22Rv1 (cell line): ENCODE measurements around the gene CNTROB.

Source experiments
- H3K27ac ChIP-seq: fragments of 450-650 bp; 2 replicates; pipeline ENCODE4 v1.5.1; 2017
- ZFX ChIP-seq: fragments of 450-650 bp; IDR thresholded peaks from 2 replicates; pipeline ENCODE4 v1.6.1; 2017; ENCODE audit warnings: antibody characterized with exemption, borderline replicate concordance
- TF ChIP-seq, protein P1 (sequence below): fragments of 450-650 bp; IDR thresholded peaks from 2 replicates; pipeline ENCODE4 v1.5.1; 2017; ENCODE audit warnings: mild to moderate bottlenecking

CNTROB gene

DNA sequence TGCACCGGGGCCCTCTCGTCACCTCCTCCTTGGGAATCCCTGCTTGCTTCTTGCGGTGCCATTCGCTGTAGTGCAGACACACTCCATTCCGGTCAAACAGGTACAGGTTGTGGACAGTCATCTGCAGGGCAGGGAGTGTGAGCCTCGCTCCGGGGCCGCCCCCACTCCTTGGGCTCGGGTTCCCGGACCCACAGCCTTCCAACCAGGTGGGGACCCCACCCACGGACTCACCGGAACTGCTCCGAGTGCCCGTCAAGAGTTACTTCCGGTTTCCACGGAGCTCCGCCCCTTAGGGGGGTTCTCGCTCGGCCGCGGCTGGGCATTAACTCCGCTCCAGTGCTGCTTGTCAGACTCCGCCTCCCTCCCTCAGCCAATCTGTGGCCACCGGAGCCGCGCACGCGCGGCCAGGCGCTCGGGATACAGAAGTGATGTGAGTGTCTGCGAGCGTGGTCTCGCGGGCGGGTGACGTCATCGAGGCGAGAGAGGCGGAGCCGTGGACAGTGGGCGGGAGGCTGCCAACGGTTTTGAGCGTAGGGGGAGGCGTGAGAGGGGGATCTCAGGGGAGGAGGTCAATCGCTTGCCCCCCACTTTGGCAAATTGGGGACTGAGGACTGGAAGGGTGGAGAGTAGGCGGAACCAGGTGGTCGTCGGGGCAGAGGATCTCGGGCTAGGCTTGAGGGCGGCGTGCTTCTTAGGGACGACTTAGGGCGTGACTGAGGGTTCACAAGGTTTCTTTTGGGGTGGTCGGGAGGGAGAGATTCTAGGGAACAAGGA is at the start of gene CNTROB, which contains the start of gene TRAPPC1:
TSS of gene CNTROB (plus strand) at position 498 of the 774 bp plus-strand sequence. CDS start 874 bp downstream, outside the sequence.
TSS of gene TRAPPC1 (minus strand) at position 238 of the 774 bp plus-strand sequence. CDS start at position 121, 117 bp downstream.
- TF ChIP-seq, protein P1, sequence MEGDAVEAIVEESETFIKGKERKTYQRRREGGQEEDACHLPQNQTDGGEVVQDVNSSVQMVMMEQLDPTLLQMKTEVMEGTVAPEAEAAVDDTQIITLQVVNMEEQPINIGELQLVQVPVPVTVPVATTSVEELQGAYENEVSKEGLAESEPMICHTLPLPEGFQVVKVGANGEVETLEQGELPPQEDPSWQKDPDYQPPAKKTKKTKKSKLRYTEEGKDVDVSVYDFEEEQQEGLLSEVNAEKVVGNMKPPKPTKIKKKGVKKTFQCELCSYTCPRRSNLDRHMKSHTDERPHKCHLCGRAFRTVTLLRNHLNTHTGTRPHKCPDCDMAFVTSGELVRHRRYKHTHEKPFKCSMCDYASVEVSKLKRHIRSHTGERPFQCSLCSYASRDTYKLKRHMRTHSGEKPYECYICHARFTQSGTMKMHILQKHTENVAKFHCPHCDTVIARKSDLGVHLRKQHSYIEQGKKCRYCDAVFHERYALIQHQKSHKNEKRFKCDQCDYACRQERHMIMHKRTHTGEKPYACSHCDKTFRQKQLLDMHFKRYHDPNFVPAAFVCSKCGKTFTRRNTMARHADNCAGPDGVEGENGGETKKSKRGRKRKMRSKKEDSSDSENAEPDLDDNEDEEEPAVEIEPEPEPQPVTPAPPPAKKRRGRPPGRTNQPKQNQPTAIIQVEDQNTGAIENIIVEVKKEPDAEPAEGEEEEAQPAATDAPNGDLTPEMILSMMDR: no peak
- no peak for TF ChIP-seq ZFX
- H3K27ac ChIP-seq: peak within 1 kb of the TSS; percentile 71

DNA sequence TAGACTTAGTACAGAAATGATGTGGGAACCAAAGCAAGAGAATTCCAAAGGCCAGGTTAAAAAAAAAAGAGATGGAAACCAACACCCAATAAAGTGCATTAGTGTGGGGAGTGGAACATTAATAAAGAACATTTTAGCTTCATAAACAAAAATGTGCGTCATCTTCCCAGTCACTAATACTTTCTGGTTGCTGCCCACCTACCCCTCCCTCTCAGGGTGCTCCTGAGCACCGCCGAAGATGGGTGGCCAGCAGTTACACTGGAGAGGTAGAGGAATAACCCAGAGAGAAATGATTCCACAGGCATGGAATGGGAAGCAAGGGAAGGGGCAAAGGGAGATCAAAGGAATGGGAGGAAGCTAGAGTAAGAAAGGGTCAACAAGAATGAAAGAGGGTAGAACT is 49.4 kb upstream of the CNTROB start:
- peak overlapping the region; percentile 100 for H3K27ac ChIP-seq
- TF ChIP-seq ZFX: no peak
- TF ChIP-seq, protein P1: no peak

DNA sequence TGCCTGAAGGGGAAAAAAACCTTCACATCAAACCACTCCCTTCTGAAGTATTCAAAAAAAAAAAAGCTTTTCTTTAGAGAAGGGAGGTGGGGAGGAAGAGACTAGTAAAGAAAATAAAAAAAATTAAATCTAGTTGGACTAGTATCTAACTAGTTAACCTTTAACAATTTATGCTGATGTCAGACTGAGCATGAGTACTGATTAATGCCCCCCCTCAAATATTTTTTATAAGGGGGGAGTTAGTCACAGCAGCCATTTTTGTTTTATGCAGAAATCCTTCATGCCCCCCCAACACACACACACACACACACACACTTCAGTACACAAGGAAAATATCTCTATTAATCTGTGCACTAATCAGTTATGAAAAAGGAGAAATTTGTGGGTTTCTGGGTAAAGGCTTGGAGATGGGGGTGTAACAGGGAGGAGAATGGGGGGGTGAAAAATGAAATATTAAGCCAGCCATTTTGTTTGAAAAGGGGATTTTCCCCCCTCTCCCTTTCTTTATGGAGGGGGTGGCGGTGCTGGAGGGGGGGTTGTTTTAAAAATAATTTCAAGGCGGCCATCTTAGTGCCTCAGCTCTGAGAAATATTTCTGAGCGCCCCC is 48.1 kb upstream of the CNTROB start:
- peak overlapping the region; percentile 100 for H3K27ac ChIP-seq
- TF ChIP-seq, protein P1: no peak
- no peak for TF ChIP-seq ZFX

DNA sequence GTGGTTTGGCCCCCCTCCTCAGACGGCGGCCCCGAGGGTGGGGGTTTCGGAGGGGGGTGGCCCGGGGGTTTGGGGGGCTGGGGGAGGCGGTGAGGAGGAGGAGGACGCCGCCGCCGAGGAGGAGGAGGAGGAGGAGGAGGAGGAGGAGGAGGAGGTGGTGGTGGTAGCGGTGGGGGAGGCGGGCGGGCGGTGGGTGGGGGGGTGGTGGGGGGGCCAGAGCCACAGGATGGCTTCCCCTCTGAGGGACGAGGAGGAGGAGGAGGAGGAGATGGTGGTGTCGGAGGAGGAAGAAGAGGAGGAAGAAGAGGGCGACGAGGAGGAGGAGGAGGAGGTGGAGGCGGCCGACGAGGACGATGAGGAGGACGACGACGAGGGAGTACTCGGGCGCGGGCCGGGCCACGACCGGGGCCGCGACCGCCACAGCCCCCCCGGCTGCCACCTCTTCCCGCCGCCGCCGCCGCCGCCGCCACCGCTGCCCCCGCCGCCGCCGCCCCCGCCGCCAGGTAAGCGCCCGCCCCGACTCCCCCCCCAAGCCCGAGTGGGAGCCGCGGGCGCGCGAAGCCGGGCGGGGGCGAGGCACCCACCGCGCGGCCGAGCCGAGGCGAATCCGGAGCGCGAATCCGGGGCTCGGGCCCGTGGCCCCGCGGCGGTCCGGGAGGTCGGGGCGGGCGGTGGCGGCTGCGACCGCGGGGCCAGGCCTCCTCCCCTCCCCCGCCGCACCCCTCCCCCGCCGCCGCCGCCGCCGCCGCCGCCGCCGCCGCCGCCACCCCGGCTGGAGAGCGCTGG is 47.2 kb upstream of the CNTROB start:
- peak overlapping the region; percentile 100 for H3K27ac ChIP-seq
- TF ChIP-seq, protein P1: no peak
- TF ChIP-seq ZFX: no peak

GRCh38 chr17:7885367-7886226 is 46.4 kb upstream of the CNTROB start:
- H3K27ac ChIP-seq: peak overlapping the region; percentile 100
- TF ChIP-seq ZFX: no peak
- TF ChIP-seq, protein P1: no peak

GRCh38 chr17:7886227-7887037 is 45.6 kb upstream of the CNTROB start:
- TF ChIP-seq, protein P1: no peak
- no peak for TF ChIP-seq ZFX
- peak overlapping the region; percentile 100 for H3K27ac ChIP-seq
